Astrocyte (in vitro differentiated cells and primary cell): ENCODE measurements around the gene OS9.

Experiments
- CTCF ChIP-seq: IDR thresholded peaks from 2 replicates; pipeline ENCODE4 v1.5.1; 2011; ENCODE audit warnings: low read depth, mild to moderate bottlenecking, inconsistent platforms, low read length, moderate library complexity; ENCODE audit not compliant: insufficient read depth
- EZH2 ChIP-seq: IDR thresholded peaks from 2 replicates; pipeline ENCODE4 v1.6.1; 2012; ENCODE audit warnings: mild to moderate bottlenecking, low read length, inconsistent platforms; ENCODE audit not compliant: insufficient read depth

DNA sequence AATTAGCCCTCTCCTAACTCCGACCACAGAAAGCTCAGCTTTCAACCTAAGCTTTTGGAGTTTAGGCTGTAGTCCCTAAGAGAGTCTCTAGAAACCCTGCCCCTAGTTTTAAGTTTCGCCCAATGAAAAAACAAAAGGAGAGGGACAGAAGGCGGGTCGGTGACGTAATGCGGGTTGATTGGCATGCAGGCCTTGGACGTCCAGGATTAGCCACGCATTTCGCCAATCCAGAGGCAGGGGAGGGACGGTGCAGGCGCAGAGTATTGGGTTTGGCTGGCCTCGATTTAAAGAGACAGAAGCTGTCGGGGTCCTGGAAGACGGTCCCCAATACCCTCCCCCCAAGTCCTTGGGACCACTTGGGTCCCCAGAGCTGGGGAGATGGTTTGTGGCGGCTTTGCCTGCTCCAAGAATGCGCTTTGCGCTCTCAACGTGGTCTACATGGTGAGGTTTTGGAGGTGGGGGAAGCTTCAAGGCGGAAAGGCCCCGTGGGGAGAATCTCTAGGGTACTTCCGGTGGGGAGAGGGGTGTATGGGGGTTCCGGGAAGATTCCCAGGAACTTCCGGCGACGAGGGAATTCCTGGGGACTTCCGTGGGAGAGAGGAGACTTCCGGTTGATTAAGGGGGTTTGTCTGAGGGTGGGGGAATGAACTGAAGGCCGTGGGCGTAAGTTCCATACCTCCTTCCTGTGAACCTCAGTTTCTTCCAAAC, 51.0 kb downstream of the OS9 start, which contains the start of gene TSPAN31:
- TF ChIP-seq CTCF (no peak), EZH2 (no peak)
